Stimulated activated naive CD8-positive, alpha-beta T cell treated with anti-CD3 and anti-CD28 coated beads, Interleukin-15, Interleukin-2, amounts not matched to agents 100 ng/mL and 50 ng/mL, for 24 hours (primary cell): ENCODE results near the gene NF1.

Source experiments
- H3K27ac Mint-ChIP-seq: one replicate; pipeline ENCODE4 v1.8.0; 2021; ENCODE audit warnings: mild to moderate bottlenecking, mixed read lengths
- H3K27me3 Mint-ChIP-seq: one replicate; pipeline ENCODE4 v1.8.0; 2021; ENCODE audit warnings: mixed read lengths
- H3K36me3 Mint-ChIP-seq: one replicate; pipeline ENCODE4 v1.8.0; 2021; ENCODE audit warnings: low read depth, mixed read lengths
- H3K4me1 Mint-ChIP-seq: one replicate; pipeline ENCODE4 v1.8.0; 2021; ENCODE audit warnings: low read depth, mixed read lengths
- H3K4me3 Mint-ChIP-seq: one replicate; pipeline ENCODE4 v1.8.0; 2021; ENCODE audit warnings: mild to moderate bottlenecking, mixed read lengths
- H3K9me3 Mint-ChIP-seq: one replicate; pipeline ENCODE4 v1.8.0; 2021; ENCODE audit warnings: mixed read lengths

NF1 gene

DNA sequence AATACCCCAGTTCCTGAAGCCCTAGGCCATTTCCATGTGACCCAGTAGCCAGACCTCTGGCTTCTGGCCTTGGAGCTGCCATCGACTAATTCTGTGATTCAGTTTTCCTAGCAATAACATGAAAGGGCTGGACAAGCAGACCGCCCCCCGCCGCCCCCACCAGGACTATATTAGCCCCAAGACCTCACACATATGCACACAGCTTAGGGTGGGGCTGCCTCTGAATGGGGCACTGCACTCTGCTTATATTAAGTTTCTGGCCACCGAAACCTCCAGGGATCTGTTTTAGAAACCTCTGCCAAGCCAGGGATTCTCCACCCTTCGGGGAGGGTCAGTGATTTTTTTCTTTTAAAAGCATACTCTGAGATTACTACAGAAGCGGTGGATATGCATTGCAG is 299.0 kb downstream of the NF1 start:
- Mint-ChIP-seq H3K36me3 (no peaks in the 10 kb centered on the region), H3K27ac (no peak overlapping the region), H3K27me3 (peaks cover 57% of the 10 kb centered on the region), H3K4me3 (no peak overlapping the region), H3K9me3 (no peaks in the 10 kb centered on the region), H3K4me1 (peaks cover 4% of the 10 kb centered on the region)

DNA sequence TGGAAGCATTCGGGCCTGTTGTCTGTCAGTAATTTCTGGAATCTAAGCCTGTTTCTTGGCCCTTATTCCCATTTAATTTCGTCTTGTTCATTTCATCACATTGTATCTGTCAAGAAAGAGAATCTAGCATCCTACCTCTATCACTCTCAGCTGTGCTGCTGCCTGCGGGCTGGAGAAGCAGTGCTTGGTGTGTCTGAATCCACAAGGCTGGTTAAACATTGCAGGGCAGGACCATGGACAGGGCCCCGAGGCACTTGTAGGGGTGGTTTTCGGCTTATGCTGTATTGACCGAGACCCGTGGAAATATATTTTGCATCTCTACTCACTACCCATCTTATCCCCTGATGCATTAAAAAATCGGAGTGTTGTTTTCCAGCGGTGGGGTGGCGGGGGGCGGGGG is 299.8 kb downstream of the NF1 start:
- peaks cover 4% of the 10 kb centered on the region for H3K4me1 Mint-ChIP-seq
- no peak overlapping the region for H3K4me3 Mint-ChIP-seq
- peaks cover 50% of the 10 kb centered on the region for H3K27me3 Mint-ChIP-seq
- H3K36me3 Mint-ChIP-seq, result no peaks in the 10 kb centered on the region
- H3K9me3 Mint-ChIP-seq, result no peaks in the 10 kb centered on the region
- no peak overlapping the region for H3K27ac Mint-ChIP-seq

DNA sequence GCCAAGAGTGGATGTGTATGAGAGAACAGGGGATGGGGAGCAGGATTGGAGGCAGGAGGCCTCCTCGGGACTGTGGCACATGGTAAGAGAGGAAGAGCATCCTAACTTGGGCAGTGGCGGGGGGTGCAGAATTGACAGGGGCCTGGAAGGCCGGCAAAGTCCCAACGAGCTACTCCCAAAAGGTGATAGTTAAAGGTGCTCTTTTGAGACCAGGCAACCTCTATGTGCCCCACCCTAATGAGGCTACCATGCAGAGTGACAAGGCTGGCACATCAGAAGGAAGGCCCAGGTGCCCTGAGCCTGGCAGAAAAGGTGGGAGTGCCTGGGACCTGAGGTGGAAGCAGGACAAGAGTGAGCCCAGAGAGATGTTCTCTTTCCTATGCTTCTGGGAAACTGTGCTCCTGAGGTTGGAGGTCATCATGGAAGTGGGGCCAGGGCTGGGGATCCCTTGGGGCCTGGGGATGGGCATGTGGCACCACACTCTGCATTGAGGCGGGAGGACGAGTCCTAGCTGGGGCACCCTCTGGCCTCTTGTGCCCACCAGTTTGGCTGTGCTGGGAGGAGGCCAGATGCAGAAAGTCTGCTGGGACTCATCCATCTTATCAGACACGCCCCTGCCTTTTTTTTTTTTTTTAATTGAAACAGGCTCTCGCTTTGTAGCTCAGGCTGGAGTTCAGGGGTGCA is 302.6 kb downstream of the NF1 start:
- no peak overlapping the region for H3K27ac Mint-ChIP-seq
- no peaks in the 10 kb centered on the region for H3K36me3 Mint-ChIP-seq
- H3K27me3 Mint-ChIP-seq, result peaks cover 40% of the 10 kb centered on the region
- no peak overlapping the region for H3K4me3 Mint-ChIP-seq
- H3K4me1 Mint-ChIP-seq, result peaks cover 2% of the 10 kb centered on the region
- H3K9me3 Mint-ChIP-seq, result no peaks in the 10 kb centered on the region

DNA sequence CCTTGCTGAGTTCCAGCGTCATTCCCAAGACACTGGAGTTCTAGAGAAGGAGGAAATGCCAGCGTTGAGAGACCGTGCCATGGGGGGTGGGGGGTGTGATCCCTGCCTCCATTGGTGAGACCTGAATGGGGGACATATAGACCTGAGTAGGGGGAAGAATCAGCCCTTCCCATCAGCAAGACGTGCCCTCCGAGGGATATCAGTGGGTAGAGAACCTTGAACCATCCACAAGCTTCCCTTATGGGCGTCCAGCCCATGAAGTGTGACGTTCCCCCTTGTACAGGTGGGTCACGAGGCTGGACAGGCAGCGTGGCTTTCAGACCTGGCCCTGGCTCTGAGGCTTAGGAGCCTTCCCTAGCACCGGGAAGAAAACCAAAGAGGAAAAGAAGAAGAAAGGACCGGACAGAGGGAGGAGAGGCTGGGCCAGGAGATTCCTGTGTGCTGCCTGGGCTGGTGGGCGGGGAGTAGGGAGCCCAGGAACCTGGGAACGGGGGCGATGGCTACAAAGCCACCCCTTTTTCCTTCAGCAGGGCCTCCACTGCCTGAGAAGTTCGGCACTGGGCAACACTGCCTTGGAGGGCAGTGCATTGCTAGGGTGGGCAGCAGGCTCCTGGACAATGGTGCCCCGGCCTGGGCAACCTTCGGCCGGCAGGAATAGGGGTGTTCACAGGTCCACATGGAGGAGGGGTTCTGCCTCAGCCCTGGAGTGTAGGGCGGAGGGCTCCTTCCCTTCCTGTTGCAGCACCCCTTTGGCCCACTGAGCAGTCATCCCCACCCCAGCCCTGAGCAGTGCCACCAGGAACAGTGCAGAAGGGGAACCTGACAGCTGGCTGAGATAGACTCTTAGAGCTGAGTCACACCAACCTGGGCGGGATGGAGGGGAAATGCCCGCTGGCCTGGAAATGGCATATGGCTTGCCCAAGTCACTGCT is 303.9 kb downstream of the NF1 start:
- Mint-ChIP-seq H3K4me1 (no peaks in the 10 kb centered on the region), H3K27me3 (peaks cover 28% of the 10 kb centered on the region), H3K36me3 (no peaks in the 10 kb centered on the region), H3K9me3 (no peaks in the 10 kb centered on the region), H3K27ac (no peak overlapping the region), H3K4me3 (no peak overlapping the region)

DNA sequence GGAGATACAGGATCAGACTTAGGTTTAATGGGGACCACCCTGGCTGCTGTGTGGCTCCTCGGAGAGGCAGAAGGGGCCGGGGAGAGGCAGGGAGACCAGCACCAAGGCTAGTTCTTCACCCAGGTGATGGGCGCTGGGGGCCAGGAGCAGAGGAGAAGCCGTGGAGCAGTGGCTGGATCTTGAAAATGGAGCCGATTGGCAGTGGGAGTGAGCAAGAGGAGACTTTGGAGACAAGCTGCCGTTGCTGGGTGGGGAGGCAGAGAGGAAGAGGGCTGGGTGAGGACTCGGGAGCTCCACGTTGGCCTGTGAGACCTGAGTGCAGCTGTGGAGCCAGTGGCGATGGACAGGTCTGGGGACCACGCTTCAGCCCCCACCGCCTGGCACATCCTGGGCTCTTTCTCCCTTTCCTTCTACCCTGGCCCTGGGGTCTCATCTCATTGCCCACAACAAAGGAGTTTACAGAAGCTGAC is 305.7 kb downstream of the NF1 start:
- Mint-ChIP-seq H3K27me3 (peaks cover 12% of the 10 kb centered on the region), H3K9me3 (no peaks in the 10 kb centered on the region), H3K27ac (no peak overlapping the region), H3K4me1 (no peaks in the 10 kb centered on the region), H3K4me3 (no peak overlapping the region), H3K36me3 (no peaks in the 10 kb centered on the region)

DNA sequence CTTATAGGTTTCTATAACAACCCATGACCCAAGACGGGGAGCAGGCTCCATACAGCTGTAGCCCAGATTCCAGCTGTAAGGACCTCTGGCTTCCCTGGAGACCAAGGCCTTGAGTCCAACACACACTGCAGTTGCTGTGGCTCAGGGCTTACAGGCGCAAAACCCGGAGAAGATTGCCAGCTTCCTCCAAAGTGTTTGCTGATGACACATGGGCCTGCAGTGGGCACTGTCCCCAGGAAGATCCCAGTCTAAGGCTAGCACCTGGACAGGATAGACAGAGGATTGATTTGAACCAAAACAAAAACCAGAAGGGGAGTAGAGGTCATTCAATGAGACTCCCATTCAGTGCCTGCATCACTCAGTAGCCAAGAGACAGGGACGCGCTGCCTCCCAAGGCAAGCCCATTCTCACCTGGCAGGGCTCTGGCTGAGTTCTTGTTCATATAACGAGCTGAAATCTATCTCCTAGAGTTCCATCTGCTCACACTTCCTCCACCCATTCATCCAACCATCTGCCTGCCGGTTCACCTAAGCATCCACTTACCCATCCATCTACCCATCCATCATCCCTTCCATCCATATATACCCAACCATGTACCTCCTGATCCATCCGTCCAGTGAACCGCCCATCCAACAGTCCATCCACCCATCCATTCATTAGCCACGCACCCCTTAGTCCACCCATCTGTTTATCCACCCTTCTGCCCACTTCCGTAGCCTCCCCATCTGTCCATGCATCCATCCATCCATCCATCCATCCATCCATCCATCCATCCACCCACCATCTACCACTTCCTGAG is 306.9 kb downstream of the NF1 start:
- no peaks in the 10 kb centered on the region for H3K36me3 Mint-ChIP-seq
- H3K9me3 Mint-ChIP-seq, result no peaks in the 10 kb centered on the region
- H3K27me3 Mint-ChIP-seq, result peaks cover 11% of the 10 kb centered on the region
- H3K4me3 Mint-ChIP-seq, result no peak overlapping the region
- H3K4me1 Mint-ChIP-seq, result no peaks in the 10 kb centered on the region
- H3K27ac Mint-ChIP-seq, result no peak overlapping the region

DNA sequence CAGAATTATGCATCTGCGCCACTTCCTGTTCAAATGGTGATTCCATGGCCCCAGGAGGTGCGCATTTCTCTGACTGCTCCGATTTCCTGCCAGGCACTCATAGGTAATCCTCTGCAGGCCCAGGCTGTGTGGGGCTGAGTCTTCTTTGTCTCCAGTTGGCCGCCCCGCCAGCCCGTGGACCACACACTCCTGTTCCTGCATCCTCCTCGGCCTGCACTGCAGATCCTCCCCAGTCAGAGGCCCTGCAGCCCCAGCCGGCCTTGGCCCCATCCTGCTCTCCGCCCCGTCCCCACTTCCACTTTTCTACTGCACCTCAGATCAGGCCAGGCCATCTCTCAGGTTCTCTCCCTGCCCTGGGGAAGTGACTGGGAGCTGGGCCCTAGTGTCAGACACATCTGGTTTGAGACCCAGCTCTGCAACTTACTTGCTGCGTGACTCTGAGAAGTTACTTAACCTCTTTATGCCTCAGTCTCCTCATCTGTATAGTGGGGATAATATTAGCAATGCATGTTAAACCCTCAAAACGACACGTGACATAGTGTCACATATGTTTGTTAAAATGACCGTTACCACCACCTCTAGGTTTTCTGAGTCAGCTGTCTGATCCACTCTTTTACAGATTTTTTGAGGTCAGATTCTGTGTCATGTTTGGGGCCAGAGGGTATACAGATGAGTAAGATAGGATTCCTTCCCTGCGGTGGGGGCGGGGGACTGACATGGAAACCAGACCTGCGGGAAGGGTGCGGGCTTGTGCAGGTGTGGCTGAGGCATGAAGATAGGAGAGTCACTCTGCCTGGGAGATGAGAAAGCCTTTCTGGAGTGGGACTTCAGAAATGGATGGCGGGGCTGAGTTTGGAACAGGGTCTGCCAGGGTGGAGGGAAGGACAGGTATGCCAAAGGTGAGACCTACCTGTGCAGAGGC is 309.5 kb downstream of the NF1 start:
- H3K9me3 Mint-ChIP-seq, result no peaks in the 10 kb centered on the region
- H3K4me1 Mint-ChIP-seq, result no peaks in the 10 kb centered on the region
- H3K27ac Mint-ChIP-seq, result no peak overlapping the region
- H3K4me3 Mint-ChIP-seq, result no peak overlapping the region
- no peaks in the 10 kb centered on the region for H3K36me3 Mint-ChIP-seq
- H3K27me3 Mint-ChIP-seq, result peaks cover 7% of the 10 kb centered on the region

DNA sequence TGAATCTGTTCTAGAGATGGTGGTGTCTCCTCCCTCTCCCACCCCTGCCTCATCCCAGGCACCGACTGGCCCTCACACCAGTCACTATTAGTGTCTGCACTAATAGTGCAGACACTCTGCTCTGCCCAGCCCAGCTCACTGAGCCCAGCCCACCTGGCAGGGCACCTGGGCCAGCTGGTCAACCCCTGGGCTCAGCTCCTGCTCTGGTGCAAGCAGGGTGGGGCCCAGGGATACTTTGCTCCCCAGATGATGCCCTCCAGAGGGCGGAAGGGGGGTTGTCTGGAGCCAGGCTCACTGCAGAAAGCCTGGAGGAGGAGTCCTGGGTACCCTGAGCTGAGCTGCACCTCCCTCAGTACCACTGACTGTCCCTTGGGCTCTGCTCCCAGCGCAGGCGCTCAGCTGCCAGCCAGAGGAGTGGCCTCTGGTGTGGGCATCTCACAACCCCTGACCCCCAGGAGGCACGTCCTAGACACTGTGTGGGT is 311.2 kb downstream of the NF1 start:
- Mint-ChIP-seq H3K4me3 (no peak overlapping the region), H3K27ac (no peak overlapping the region)

DNA sequence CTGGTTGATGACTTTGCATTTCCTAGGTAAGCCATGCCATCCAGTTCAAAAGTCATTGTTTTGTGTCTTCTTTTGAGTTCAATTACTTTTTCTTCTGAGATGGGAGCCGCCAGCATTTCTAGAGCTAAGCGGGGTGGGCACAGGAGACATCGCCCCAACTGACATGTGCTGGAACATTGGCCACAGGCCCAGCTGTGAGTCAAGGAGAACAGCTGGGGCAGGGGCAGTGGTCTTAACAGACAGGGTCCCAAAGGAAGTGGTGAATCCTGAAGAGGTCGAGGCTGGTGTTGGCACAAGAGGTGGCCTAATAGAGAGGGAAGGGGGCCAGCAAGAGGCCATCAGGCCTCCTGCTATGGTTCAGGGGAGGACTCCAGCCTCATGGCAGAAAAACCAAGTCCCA is 313.8 kb downstream of the NF1 start:
- Mint-ChIP-seq H3K27ac (no peak overlapping the region), H3K9me3 (no peaks in the 10 kb centered on the region), H3K4me3 (no peak overlapping the region), H3K27me3 (no peaks in the 10 kb centered on the region), H3K36me3 (no peaks in the 10 kb centered on the region), H3K4me1 (no peaks in the 10 kb centered on the region)

More for the DNA sequence above, 311.2 kb downstream of the NF1 start:
- Mint-ChIP-seq H3K36me3 (no peaks in the 10 kb centered on the region), H3K9me3 (no peaks in the 10 kb centered on the region), H3K4me1 (no peaks in the 10 kb centered on the region), H3K27me3 (no peaks in the 10 kb centered on the region)

DNA sequence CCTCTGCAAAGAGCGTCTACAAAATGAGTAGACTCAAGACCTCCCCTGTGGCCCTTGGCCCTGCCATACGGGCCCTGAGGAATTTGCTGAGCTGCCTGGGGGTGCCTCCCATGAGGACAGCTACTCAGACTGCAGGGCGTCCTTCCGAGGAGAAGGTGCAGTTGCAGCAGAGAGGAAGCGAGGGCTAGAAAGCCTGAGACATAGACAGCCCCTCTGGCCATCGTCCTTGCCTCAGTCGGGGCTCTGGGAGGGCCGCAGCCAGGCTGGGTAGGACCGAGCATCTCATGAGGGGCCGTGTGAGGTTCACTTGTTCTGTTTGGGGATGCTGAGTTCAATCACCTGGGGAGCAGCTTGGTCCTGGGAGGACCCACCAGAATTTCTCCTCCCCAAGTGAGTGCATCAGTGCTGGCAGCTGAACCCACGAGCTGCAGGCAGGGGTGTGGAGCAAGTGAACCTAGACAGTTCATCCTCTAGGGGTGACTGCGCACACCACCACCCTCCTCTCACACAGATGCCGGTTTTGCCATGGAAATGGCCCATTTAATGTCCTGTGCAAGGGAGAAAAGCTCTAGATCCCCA is 317.0 kb downstream of the NF1 start:
- H3K4me3 Mint-ChIP-seq, result no peak overlapping the region
- no peaks in the 10 kb centered on the region for H3K9me3 Mint-ChIP-seq
- no peaks in the 10 kb centered on the region for H3K27me3 Mint-ChIP-seq
- H3K27ac Mint-ChIP-seq, result no peak overlapping the region
- H3K36me3 Mint-ChIP-seq, result no peaks in the 10 kb centered on the region
- H3K4me1 Mint-ChIP-seq, result no peaks in the 10 kb centered on the region

DNA sequence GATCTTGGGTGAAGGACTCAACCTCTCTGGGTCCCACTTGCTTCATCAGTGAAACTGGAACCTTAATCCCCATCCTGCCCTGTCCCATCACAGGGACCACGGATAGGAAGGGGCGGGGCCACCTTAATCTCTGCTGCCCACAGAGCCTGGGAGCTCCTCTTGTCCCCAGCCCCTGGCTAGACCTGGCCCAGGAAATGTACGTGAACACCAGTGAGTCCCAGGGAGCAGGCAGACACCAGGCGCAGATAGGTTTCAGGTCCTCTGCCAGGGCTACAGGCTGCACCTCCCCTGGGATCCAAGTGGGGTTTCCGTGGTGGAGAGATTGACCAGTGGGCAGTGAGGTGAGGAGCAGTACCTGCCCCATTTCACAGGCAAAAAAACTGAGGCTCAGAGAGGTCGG is 317.7 kb downstream of the NF1 start:
- H3K27me3 Mint-ChIP-seq, result no peaks in the 10 kb centered on the region

DNA sequence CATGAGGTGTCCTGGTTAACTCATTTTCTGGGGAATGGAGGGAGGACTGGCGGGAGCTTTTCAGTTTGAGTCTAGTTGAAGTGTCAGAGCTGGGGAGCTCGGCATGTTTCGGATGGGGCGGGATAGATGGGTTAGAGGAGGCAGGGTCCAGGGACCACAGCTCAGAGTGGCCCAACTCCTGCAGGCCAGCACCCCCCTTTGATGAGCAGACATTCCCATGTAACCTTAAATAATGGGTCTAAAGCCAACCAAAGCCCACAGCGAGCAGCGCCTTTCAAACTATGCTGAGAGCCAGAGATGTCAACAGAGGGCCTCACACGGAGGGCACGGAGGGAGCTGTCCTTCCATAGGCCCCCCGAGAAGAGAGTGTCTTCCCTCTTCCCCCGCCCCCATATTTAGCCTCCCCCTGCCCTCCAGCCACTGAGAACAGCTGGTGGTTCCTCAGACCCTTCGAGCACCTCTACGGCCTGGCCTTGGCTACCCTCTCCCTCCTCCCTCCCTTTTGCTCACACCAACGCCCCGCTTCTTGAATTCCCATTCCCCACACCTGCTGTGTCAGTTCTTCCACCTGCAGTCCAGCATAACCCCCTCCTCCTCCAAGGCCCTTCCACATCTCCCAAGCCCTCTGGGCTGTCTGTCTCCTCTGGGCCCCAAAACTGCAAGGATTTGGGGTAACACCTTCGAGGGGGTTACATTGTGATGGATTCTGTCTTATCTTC is 318.5 kb downstream of the NF1 start:
- no peaks in the 10 kb centered on the region for H3K36me3 Mint-ChIP-seq
- no peaks in the 10 kb centered on the region for H3K27me3 Mint-ChIP-seq
- H3K4me1 Mint-ChIP-seq, result no peaks in the 10 kb centered on the region
- no peaks in the 10 kb centered on the region for H3K9me3 Mint-ChIP-seq
- no peak overlapping the region for H3K27ac Mint-ChIP-seq
- no peak overlapping the region for H3K4me3 Mint-ChIP-seq

More for the DNA sequence above, 317.7 kb downstream of the NF1 start:
- Mint-ChIP-seq H3K36me3 (no peaks in the 10 kb centered on the region), H3K4me3 (no peak overlapping the region), H3K9me3 (no peaks in the 10 kb centered on the region), H3K4me1 (no peaks in the 10 kb centered on the region), H3K27ac (no peak overlapping the region)

DNA sequence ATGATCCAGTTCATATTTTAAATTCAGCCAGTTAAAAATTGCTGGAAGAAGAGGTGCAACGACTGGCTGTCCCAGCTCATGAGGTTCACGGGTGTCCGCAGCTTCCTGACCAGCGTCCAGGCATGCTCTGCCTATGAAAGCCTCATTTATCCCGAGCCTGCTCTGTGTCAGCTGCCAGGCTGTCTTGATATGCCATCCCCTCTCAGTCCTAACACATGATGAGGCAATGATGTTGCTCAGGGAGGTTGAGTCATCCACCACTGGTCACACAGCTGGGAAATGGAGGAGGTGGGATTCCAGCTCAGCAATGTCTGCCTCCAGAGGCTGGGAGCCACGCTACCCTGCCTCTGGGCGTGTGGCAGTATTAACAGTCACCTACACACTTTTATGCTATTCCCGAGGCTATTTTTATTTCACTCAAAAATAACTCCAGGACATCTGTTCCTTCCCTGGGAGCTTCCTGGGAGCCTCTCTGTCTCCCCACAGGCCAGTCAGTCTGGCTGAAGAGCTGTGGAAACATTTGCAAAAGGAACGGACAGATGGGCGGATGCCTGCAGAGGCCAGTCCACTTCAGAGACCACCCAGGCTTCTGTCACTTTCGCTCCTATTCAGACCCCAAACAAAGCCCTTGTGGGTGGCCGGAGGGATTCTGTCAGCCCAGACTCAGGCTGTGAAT is 319.2 kb downstream of the NF1 start:
- no peaks in the 10 kb centered on the region for H3K27me3 Mint-ChIP-seq
- no peaks in the 10 kb centered on the region for H3K36me3 Mint-ChIP-seq
- H3K27ac Mint-ChIP-seq, result no peak overlapping the region
- H3K4me3 Mint-ChIP-seq, result no peak overlapping the region
- H3K9me3 Mint-ChIP-seq, result no peaks in the 10 kb centered on the region
- no peaks in the 10 kb centered on the region for H3K4me1 Mint-ChIP-seq
